Ammon's horn (tissue), 1 donor: ENCODE results near the gene ABHD6.
"Not testable (repeated sequence)": the region's sequence is repeated elsewhere in the genome, so short reads cannot be mapped to it uniquely, and the experiment has no call there.

Source experiments
- DNase-seq: peaks from one replicate; pipeline ENCODE4 v3.0.0-alpha.2; 2016; ENCODE audit warnings: low spot score

The ABHD6 gene

GRCh38 chr3:58281069-58281468, 43.5 kb downstream of the ABHD6 start:
- no peak for DNase-seq

- DNase-seq = no peak
Measured at GRCh38 chr3:58285334-58285733, 47.7 kb downstream of the ABHD6 start.

GRCh38 chr3:58287354-58287753, 49.8 kb downstream of the ABHD6 start:
- DNase-seq = peak; percentile 90

GRCh38 chr3:58288011-58288728, 50.6 kb downstream of the ABHD6 start:
- DNase-seq = peak; percentile 38

- not testable (repeated sequence) for DNase-seq
Measured at GRCh38 chr3:58288964-58289613, 51.5 kb downstream of the ABHD6 start.

GRCh38 chr3:58290446-58290845, 52.9 kb downstream of the ABHD6 start:
- not testable (repeated sequence) for DNase-seq

- no peak for DNase-seq
Measured at GRCh38 chr3:58291671-58292338, 54.2 kb downstream of the ABHD6 start.

GRCh38 chr3:58292866-58293265, 55.3 kb downstream of the ABHD6 start:
- DNase-seq = no peak

- DNase-seq = peak; percentile 79
Measured at GRCh38 chr3:58293516-58293915, 55.9 kb downstream of the ABHD6 start.

GRCh38 chr3:58296269-58296668, 58.7 kb downstream of the ABHD6 start:
- DNase-seq = peak; percentile 92

- no peak for DNase-seq
Measured at GRCh38 chr3:58296843-58297242, 59.3 kb downstream of the ABHD6 start.

- DNase-seq = no peak
Measured at GRCh38 chr3:58298190-58298589, 60.6 kb downstream of the ABHD6 start.

GRCh38 chr3:58299075-58299474, 61.5 kb downstream of the ABHD6 start:
- no peak for DNase-seq

GRCh38 chr3:58299839-58300516, 62.4 kb downstream of the ABHD6 start:
- peak; percentile 50 for DNase-seq

- DNase-seq = peak; percentile 98
Measured at GRCh38 chr3:58305882-58306711, 68.5 kb downstream of the ABHD6 start, which contains the start of the genes HTD2 and RPP14. HTD2 (plus strand) TSS chr3:58306520; CDS start chr3:58317614, 11,094 bp downstream. RPP14 (plus strand) TSS chr3:58306245; CDS start chr3:58310330, 4,085 bp downstream.

- peak; percentile 32 for DNase-seq
Measured at GRCh38 chr3:58307639-58308215, 70.1 kb downstream of the ABHD6 start.

GRCh38 chr3:58308728-58309127, 71.1 kb downstream of the ABHD6 start:
- DNase-seq = no peak

- DNase-seq = no peak
Measured at GRCh38 chr3:58317811-58318210, 80.2 kb downstream of the ABHD6 start.

- DNase-seq = no peak
Measured at GRCh38 chr3:58321791-58322190, 84.2 kb downstream of the ABHD6 start.

- no peak for DNase-seq
Measured at GRCh38 chr3:58322793-58323192, 85.2 kb downstream of the ABHD6 start.
